Measurements from ENCODE around the gene DLGAP1.
A peak's percentile ranks its signal among the peaks of the same experiment; 100 is the strongest.
"Not testable (repeated sequence)": the region's sequence is repeated elsewhere in the genome, so short reads cannot be mapped to it uniquely, and the experiment has no call there.

DLGAP1 gene

DNA sequence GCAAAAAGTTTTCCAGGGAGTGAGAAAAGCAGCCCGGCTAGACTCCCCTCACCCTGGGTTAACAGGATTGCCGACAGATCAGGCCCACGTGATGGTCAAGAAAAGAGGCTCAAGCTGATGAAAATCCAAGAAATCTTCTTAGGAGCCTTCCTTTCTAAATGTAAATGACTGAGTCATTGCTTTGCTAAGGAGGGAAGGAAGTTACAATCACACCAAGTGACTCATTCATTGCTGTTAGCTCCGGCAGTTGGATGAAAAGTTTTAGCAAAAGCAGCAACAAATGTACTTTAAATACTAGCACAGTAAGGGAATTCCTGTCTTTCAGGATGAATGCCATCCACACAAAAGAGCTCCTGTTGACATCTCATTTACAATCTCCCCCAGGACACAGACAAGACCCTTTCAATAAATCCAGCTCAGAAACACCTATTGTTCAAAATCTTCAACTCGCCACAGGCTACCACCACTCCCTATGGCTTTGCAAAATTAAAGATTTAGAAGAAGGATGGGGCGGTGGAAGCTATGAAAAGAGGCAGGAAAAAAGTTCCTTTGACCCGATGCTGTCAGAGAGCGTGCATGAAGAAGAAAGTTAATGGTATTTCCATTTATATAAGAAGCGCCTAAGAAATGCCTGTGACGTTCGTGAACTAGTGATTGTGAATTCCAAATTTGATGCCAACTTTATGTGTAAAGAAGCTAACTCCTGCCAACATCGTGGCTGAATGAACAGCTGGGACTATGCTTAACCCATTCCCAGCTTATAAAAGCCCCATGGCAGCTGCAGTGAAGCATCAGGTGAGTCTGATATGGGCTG is 851.5 kb downstream of the DLGAP1 start:
- no peak for DNase-seq (ENCODE audit: low read depth)

DNA sequence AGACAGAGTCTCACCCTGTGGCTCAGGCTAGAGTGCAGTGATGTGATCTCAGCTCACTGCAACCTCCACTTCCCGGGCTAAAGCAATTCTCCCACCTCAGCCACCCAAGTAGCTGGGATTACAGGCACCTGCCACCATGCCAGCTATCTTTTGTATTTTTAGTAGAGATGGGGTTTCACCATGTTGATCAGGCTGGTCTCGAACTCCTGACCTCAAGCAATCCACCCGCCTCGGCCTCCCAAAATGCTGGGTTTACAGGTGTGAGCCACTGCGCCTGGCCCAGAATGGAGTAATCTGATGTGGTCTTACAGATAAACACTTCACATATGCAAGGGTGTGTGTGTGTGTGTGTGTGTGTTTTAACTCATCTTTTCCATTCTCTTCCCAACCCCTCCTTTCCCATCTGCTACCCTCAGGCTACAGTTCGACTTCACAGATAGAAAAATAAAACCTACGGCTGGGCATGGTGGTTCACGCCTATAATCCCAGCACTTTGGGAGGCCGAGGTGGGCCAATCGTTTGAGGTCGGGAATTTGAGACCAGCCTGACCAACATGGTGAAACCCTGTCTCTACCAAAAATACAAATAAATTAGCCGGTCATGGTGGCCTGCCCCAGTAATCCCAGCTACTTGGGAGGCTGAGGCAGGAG is 853.9 kb downstream of the DLGAP1 start:
- not testable (repeated sequence) for DNase-seq (ENCODE audit: low read depth)

DNA sequence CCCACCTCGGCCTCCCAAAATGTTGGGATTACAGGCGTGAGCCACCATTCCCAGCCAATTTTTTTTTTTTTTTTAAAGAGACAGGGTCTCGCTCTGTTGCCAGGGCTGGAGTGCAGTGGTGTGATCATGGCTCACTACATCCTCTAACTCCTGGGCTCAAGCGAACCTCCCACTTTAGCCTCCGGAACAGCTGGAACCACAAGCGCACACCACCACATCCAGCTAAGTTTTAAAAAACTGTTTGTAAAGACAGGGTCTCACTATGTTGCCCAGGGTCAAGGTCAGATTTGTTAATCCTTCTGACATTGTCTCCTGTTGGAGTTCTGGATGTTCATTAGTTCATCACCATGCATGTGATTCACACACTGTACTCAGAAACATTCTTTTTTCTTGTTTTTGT is 855.2 kb downstream of the DLGAP1 start:
- no peak for DNase-seq (ENCODE audit: low read depth)

DNA sequence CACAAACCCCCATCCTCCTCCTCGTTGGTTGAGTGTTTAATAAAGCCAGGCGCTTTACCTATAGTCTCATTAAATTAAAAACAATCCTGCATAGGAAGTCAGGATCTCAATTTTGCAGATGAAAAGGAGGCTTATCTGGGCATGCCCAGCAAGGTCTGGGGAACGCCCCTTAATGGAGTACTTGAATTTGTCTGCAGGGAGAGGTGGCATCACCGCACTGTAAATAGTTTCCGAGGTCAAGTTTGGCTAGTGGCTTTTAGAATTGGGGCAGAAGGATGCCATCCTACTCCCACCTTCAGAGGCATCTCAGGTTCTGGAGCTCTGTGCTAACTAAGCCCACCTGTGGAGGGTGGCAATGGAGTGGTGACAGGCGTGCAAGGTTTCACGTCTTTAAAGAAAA is 855.9 kb downstream of the DLGAP1 start:
- DNase-seq (ENCODE audit: low read depth): no peak

DNA sequence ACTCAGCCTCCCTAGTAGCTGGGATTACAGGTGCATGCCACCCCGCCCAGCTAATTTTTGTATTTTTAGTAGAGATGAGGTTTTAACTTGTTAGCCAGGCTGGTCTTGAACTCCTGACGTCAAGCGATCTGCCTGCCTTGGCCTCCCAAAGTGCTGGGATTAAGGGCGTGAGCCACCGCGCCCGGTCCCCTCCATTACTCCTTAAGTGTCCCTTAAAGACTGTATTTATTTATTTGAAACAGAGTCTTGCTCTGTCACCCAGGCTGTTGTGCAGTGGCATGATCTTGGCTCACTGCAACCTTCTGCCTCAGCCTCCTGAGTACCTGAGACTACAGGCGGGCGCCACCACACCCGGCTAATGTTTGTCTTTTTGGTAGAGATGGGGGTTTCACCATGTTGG is 856.5 kb downstream of the DLGAP1 start:
- DNase-seq (ENCODE audit: low read depth): no peak

DNA sequence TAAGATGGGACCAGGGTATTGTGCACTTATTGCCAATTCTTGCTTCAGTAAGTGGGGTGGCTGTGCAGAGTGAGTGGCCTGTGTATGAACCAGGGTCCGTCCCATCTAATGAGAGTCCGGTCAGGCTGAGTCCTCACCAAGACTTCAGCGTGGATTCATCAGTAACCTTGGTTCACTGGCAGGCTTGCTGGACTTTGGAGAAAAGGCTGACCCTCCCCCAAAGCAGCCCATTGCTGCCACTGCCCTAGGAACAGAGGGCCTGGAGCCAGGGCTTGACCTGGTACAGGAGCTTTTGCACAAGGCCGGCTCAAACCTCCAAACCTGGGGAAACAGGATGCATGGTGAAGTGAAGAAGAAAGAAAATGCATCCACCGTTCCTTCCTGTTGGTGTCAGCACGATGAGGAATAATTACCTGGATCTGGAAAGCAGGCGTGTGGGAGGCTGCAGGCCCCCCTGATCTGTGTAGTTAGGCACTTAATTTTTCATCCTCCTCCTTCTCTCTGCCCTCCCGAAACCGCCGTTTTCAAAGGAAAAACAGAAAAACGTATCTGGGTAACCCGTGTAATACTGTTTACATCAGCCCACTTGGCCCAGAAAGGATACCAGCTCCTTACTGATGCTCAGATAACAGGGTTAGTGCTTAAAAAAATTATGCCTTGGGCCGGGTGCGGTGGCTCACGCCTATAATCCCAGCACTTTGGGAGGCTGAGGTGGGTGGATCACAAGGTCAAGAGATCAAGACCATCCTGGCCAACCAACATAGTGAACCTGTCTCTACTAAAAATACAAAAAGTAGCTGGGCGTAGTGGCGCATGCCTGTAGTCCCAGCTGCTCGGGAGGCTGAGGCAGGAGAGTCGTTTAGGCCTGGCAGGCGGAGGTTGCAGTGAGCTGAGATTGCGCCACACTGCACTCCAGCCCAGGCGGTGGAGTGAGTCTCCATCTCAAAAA is 857.4 kb downstream of the DLGAP1 start:
- no peak for DNase-seq (ENCODE audit: low read depth)

DNA sequence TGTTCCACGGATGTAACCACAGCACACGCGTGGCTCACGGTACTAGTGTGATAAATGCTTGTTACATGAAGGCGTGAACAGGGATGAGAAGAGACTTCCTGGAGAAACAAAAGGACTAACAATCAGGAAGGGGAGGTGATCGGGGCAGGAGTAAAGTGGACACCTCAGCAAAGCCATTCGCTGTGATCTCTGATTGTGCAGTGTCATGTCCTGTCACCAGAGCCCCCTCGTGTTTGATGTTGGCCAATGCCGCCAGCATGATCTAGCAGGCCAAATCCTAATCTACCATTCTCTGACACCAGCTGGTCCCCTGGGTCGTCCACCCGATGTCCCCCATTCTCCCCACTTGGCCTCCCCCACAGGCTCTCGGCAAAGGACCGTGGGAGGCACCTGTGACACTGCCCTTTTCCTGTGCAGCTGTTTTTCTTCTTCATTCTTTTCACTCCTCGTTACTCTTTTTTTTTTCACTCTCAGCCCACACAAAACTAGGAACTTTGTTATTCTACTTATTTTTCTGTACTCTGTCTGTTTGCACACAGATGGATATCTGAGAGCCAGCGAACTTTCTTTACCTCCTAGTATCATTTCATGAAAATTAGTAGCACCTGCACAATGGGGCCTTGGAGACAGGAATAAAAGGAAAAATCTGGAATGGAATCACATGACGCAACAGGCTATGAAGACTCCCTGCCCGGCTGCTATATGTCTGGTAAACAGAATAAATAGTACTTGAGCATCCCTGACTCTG is 858.3 kb downstream of the DLGAP1 start:
- DNase-seq (ENCODE audit: low read depth): no peak

DNA sequence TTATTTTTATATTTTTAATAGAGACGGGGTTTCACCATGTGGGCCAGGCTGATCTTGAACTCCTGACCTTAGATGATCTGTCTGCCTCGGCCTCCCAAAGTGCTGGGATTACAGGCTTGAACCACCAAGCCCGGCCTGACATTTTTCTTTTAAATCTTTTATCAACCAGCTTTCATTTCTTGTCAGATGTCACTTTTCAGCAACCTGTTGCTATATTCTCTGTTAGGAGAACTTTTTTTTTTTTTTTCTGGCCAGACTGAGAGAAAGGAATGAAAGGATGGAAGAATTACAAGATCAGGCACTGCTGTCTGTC is 858.8 kb downstream of the DLGAP1 start:
- DNase-seq (ENCODE audit: low read depth): no peak

DNA sequence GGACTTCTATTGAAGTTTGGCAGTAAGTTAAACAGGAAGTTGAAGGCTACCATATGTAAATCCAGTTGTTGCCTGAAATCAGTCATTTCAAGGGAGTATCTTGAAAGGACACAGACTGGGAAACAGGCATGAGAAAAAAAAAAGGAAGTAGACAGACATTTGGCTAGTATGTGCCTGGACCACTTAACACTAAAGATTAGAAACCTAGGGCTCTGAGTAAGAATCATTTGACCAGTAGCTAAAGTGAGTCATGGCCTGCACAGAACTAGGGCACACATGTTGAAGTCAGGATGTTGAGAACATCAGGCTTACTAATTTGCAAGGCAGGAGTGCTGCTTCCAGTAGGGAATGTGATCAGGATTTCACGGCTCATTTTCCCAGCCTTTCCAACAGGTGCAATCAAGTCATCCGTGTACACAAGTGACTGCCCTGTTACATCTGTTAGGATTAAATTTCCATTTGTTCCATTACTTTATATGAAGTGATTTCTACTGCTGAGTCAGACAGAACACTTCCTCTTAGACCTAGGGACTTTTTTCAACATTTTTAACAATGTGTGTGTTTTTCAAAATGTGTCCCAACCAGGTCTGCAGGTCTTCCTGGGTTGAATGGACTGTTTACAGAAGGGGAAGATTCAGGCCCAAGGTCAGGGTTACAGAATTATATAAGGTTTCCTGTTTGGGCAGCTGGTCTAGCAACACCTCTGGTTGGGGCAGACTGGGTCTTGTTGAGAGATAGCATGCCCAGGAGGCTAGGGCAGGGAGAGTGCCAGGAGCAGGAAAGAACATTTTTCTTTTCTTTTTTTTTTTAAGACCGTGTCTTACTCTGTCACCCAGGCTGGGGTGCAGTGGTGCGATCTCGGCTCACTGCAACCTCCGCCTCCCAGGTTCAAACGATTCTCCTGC is 859.5 kb downstream of the DLGAP1 start:
- no peak for DNase-seq (ENCODE audit: low read depth)

DNA sequence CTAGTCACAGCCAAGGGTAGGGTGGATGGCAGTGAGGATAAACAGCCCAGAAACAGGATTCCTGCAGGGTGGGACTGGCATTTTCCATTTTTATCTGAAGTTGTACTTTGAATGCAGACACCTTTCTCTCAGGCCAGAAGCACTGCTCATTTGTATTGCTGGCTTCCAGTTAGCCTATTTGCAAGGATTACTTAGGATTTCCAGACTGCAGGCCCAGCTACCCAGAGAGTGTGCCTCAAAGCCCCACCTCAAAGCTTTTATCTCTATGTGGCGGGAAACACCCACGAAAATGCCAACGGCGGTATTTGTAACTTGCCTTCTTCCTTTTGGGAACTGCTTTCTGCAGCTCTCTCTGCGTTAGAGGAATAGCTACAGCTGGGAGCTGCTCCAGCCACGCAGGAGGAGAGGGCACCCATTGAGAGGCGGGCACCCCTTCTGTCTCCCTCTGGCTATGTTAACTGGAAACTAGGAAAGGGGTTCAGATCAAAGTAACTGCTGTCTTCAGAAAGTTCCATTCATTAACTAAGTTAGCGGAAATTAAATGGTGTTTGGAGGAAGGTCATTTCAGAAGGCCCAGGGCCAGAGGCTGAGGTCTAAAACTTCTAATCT is 860.2 kb downstream of the DLGAP1 start:
- DNase-seq (ENCODE audit: low read depth): no peak

DNA sequence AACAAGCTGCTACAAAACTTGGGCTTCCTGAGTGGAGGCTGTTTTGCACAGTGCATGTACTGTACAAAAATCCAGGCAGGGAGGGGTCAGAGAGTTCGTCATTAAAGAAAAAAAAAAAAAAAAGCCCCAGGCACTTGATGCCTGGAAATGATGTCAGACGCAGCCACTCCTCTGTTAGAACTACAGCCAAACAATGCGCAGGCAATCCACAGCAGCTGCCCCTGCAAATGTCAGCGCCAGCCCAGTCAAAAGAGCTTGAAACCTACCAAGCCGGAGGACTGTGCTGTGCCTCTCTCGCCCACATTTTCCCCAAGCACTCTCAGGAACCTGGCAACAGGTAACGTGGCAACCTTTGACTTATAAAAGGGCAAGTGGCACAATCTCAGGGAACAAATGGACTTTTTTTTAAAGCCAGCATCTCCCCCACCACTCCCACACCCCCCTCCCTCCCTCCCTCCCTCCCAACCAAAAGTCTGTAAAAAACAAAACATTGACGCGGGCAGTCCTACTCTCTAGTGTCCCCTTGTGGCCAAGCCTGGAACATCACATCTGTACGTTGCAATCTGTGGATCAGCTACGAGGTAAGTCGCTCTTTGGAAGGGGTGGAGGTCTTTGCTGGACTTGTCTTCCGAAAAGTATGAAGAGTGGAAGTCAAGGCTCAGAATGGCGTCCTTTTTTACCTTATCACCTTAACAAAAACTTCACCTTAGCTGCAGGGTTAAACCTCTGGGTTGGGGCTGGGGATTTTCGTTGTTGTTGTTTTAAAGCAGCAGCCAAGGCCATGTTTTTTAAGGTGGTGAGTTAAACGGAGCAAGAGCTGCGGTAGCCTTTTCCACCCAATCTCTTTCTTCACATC is 861.0 kb downstream of the DLGAP1 start:
- DNase-seq (ENCODE audit: low read depth): peak; percentile 80

DNA sequence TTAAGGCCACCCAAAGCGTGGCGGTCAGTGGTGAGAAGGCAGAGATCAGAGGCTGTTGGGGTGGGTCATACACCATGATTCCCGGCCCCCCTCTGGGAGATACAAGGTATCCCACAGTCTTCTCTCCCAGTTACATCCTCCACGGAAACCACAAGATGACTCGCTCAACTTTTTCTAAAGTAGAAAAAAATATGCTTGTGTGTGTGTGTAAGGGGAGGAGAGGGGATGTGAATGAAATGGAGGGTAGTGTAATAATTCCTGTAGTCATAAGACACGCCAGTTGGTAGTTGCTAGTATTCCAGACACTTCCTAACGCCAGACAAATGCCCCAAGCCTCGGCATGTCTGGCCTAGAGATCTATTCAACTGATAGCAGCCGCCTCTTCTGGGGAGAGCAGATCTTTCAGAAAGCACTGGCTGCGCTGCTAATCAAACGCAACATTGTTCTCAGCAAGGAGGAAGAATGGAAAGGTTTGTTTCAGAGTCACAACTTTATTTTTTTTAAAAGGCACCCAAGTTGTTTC is 861.7 kb downstream of the DLGAP1 start:
- DNase-seq (ENCODE audit: low read depth): no peak

DNA sequence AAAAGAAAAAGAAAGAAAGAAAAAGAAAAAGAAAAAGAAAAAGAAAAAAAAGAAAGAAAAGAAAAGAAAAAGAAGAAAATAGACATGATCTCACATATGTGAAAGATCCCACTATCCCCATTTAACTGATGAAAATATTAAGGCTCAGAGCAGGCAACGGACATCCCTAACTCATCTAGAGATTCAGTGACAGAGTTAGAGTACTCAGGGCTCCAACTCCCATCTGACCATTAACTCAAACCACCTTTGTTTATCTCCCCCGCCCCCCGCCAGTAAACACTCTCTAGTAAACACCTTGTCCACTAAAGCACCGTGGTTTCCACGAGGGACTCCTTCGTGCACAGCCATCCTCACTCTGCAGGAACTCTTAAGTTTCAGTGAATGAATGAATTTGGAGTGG is 862.2 kb downstream of the DLGAP1 start:
- no peak for DNase-seq (ENCODE audit: low read depth)

DNA sequence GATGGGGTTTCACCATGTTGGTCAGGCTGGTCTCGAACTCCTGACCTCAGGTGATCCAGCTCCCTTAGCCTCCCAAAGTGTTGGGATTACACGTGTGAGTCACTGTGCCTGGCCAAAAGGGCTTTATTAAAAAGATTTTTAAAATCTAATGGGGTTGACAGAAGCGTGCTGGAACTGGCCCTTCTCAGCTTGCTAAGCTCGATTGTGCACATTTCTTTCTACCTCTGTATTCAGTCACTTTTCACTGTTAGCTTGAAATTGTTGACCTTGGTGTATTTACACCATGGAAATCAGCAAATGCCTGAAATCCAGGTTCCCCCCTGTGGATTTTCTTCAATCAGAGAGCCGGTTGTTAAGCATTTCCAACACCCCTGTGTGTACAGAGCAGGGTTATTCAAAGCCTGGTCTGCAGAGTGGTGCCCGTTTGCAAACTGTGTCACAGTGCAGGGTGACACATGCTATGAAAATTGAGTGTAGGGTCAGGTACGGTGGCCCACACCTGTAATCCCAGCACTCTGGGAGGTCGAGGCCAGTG is 864.9 kb downstream of the DLGAP1 start:
- DNase-seq (ENCODE audit: low read depth): no peak

DNA sequence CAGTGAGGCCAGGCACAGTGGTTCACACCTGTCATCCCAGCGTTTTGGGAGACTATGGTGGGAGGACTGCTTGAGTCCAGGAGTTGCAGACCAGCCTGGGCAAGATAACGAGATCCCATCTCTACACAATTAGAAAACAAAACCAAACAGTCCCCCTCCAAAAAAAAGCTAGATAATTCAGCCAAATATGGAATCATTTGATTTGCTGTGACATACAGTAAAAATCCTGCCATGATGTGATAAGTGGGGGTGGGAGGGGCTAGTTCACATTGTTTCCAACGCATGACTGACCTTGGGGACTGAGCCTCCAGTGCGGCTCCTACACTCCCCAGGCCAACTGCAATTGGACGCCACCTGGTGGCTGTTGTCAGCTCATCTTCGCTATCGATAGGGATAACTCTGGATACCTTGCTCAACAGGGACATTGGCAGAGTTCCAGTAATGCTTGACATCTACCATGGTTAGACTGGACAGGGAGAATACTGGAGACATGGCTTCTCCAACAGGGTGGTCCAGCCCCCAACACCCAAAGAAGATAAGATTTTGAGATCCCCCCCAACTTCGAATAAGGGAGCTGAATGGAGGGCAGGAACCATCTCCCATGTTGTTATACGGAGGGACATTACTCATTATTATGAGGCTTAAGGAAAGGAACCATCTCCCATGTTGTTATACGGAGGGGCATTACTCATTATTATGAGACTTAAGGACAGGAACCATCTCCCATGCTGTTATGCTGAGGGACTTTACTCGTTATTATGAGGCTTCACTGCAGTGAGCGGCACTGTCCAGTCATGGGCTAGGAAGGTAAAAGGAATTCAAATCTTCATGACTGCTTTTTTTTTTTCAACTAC is 869.2 kb downstream of the DLGAP1 start:
- DNase-seq (ENCODE audit: low read depth): peak; percentile 51

DNA sequence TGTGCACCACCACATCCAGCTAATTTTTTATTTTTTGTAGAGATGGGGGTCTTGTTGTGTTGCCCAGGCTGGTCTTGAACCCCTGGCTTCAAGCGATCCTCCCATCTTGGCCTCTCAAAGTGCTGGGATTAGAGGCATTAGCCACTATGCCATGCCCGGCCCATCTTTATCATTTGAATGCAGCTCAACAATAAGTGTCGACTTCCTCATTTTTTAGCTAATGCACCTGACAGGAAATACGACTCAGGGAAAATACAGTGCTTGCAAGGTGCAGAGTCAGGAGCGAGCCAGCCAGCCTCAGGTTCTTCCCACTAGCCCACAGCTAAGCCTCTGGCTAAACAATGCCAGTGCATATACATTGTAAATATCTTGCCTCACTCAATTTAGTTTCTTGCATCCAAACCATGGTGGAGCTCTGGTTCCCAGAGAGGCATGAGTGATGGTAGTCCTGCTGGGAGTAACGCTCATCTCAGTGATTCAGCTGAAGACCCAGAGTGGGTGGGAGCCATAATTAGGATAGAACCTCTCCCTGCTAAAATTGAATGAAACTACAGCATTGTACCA is 870.1 kb downstream of the DLGAP1 start:
- no peak for DNase-seq (ENCODE audit: low read depth)

DNA sequence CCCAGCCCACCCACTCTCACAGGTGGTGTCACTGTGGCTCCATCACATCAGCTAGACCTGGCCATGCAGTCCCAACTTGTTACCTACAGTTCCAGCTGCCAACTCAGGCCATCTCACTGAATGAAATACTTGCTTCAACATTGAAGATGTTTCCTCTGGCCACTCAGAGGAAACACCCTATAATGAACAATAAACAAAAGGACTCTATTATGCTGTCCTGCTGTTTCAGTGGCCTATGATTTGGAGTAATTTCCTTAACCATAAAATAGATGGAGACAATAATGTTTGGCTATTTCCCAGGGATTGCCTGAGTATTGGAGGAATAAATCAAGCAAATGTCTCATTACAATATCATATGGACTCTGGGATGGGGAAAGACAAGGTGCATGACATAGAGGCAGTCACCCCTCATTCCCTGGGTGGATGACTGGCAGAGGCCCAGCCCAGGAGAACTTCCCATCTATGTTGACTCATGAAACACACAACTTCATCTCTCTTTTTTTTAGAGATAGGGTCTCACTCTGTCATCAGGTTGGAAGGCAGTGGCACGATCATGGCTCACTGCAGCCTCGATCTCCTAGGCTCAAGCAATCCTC is 870.7 kb downstream of the DLGAP1 start:
- no peak for DNase-seq (ENCODE audit: low read depth)

All from T follicular helper cell (primary cell).